Esophagus squamous epithelium (tissue), 4 donors: ENCODE measurements around the gene CAPN8.

Experiments
- POLR2A ChIP-seq, 4 donors: fragments of 450-650 bp; IDR thresholded peaks; one replicate each; pipeline ENCODE4 v1.6.1; 2017; ENCODE audit warnings: antibody characterized with exemption in 4 of 4, mild to moderate bottlenecking in 4 of 4, moderate library complexity in 3 of 4
- TF ChIP-seq, protein P1 (sequence below), 6 experiments: fragments of 450-650 bp in 4 of 6; fragments of 200-600 bp in 2 of 6; sonication (generic) in 2 of 6; IDR thresholded peaks; one replicate each; pipeline ENCODE4 v1.5.1; 2016 to 2019; ENCODE audit warnings: antibody characterized with exemption in 6 of 6, mild to moderate bottlenecking in 4 of 6, moderate library complexity in 4 of 6

DNA sequence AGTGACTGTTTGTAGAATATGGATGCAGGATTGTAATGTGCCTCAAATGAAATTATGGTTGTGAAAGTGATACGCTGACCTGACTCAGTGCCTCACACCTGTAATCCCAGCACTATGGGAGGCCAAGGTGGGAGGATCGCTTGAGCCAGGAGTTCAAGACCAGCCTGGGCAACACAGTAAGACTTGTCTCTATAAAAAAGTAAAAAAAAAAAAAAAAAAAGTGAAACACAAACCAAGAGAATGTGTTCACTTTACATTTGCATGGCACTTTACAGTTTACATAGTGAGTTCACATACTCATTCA lies 48.9 kb upstream of the CAPN8 start:
- TF ChIP-seq POLR2A (IDR thresholded peaks at IDR 0.05): no peak
- TF ChIP-seq, protein P1, sequence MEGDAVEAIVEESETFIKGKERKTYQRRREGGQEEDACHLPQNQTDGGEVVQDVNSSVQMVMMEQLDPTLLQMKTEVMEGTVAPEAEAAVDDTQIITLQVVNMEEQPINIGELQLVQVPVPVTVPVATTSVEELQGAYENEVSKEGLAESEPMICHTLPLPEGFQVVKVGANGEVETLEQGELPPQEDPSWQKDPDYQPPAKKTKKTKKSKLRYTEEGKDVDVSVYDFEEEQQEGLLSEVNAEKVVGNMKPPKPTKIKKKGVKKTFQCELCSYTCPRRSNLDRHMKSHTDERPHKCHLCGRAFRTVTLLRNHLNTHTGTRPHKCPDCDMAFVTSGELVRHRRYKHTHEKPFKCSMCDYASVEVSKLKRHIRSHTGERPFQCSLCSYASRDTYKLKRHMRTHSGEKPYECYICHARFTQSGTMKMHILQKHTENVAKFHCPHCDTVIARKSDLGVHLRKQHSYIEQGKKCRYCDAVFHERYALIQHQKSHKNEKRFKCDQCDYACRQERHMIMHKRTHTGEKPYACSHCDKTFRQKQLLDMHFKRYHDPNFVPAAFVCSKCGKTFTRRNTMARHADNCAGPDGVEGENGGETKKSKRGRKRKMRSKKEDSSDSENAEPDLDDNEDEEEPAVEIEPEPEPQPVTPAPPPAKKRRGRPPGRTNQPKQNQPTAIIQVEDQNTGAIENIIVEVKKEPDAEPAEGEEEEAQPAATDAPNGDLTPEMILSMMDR (IDR thresholded peaks at IDR 0.05): no peak
